ENCODE measurements around the gene INTS14.

Gene INTS14

GRCh38 chr15:65530318-65531111 lies 80.4 kb downstream of the INTS14 start, which contains the start of gene HACD3:
HACD3 (plus strand) TSS chr15:65530463; CDS start chr15:65530632, 169 bp downstream.
- DNase-seq (ENCODE audit: low spot score) = peak; percentile 98

- no peak for DNase-seq (ENCODE audit: low spot score)
Measured at GRCh38 chr15:65529762-65530317, 81.1 kb downstream of the INTS14 start.

Data from HuH-7.5 (cell line).